CD4-positive, alpha-beta T cell treated with Interleukin-6 for 4 hours (primary cell): ENCODE data around the gene PTPRN2.
"Not testable (repeated sequence)": the region's sequence is repeated elsewhere in the genome, so short reads cannot be mapped to it uniquely, and the experiment has no call there.

ENCODE experiments used
- DNase-seq: peaks from one replicate; pipeline ENCODE4 v3.0.0-alpha.2; 2020; ENCODE audit warnings: mixed read lengths

PTPRN2 gene

DNA sequence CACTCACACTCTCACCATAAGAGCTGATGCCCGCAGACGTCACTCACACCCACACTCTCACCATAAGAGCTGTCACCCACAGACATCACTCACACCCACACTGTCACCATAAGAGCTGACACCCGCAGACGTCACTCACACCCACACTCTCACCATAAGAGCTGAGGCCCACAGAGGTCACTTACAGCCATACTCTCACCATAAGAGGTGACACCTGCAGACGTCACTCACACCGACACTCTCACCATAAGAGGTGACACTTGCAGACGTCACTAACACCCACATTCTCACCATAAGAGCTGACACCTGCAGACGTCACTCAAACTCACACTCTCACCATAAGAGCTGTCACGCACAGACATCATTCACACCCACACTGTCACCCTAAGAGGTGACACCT is 250.7 kb downstream of the PTPRN2 start:
- not testable (repeated sequence) for DNase-seq

DNA sequence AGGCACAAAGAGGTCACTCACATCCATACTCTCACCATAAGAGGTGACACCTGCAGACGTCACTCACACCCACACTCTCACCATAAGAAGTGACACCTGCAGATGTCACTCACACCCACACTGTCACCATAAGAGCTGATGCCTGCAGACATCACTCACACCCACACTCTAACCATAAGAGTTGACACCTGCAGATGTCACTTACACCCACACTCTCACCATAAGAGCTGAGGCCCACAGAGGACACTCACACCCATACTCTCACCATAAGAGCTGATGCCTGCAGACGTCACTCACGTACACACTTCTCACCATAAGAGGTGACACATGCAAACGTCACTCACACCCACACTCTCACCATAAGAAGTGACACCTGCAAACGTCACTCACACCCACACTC is 255.1 kb downstream of the PTPRN2 start:
- DNase-seq: not testable (repeated sequence)

DNA sequence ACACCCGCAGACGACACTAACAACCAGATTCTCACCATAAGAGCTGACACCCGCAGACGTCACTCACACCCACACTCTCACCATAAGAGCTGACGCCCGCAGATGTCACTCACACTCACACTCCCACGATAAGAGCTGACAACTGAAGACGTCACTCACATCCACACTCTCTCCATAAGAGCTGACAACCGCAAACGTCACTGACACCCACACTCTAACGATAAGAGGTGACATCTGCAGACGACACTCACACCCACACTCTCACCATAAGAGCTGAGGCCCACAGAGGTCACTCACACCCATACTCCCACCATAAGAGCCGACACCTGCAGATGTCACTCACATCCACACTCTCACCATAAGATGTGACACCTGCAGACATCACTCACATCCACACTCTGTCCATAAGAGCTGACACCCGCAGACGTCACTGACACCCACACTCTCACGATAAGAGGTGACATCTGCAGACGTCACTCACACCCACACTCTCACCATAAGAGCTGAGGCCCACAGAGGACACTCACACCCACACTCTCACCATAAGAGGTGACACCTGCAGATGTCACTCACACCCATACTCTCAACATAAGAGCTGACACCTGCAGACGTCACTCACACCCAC is 255.7 kb downstream of the PTPRN2 start:
- DNase-seq: not testable (repeated sequence)

DNA sequence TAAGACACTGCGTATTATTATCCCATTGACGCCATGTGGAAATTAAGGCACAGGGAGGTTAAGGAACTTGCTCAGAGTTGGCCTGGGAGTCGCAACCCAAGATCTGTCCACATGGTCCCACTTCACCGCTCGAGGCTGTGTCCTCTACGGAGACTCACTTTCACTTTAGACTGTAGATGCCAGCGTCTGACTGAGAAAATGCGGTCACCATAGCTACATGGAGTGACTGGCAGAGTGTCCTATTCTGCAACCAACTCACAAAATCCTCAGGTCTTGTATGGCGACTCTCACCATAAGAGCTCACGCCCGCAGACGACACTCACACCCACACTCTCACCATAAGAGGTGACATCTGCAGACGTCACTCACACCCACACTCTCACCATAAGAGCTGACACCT is 257.9 kb downstream of the PTPRN2 start:
- no peak for DNase-seq

DNA sequence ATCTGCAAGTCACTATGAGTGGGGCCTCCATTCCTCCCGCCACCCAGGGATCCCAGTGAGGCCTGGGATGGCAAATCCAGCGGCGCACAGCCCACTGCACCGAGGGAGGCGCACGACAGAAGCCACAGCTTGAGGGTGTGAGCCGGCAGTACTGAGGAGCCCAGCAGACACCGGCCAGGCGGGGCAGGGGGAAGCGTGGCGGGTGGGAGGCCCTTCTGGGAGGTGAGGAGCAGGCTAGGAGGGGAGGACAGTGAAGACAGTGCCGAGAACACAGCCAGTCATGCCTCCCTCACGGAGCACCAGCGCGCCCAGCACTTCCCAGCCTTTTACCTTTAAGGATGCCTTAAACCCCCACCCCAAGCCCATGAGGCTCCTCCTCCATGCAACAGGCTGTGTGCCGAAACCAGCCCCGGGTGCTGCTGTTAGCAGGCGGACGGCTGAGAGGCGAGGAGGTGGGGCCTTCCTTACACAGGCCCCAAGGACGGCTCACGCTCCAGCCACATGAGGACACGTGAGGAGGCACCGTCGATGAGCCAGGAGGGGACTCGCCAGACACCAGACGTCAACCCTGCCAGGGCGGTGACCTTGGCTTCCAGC is 258.5 kb downstream of the PTPRN2 start:
- DNase-seq: no peak

DNA sequence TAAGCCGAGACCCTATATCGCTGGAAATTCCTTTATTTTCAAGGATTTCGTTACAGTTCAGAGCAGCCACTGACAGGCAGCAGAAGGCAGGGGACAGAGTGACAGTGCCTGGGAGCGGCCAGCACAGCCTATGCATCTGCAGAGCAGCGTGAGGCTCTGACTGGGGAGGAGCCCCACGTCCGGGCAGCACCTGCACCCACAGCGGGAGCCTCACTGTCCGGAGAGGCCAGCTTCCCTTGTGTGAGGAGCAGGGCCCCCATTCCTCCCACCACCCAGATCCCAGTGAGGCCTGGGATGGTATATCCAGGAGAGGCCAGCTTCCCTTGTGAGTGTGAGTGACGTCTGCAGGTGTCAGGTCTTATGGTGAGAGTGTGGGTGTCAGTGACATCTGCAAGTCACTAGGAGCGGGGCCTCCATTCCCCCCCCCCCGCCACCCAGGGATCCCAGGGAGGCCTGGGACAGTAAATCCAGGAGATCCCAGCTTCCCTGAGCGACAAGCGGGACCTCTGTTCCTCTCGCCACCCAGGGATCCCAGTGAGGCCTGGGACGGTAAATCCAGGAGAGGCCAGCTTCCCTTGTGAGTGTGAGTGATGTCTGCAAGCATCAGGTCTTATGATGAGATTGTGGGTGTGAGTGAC is 259.1 kb downstream of the PTPRN2 start:
- DNase-seq: no peak

DNA sequence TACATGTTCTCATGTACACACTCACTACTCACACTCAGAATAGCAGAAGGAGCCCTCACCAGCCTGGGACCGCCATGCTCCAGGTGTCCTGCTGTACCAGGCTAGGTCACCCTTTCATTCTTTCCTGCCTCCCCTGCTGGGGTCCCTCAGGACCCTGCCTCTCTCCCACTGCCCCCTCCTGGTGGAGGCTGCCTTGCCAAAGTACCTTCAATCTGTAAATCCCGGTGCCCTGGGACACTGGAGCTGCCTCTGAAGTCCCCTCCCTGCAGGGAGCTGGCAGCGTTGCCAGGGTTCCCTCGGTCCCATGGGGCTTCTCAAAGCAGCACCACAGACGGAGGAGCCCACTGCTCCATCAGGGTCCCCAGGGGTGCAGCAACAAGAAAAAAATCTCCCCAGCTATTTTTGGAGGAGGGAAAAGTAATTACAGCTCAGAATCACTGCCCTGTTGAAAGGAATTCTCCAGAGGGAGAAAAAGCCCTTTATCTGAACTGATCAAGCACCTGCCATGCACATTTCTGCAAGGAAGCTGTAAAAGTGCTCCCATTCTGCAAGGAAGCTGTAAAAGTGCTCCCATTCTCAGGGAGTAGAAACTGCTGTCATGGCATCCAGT is 259.9 kb downstream of the PTPRN2 start:
- no peak for DNase-seq

DNA sequence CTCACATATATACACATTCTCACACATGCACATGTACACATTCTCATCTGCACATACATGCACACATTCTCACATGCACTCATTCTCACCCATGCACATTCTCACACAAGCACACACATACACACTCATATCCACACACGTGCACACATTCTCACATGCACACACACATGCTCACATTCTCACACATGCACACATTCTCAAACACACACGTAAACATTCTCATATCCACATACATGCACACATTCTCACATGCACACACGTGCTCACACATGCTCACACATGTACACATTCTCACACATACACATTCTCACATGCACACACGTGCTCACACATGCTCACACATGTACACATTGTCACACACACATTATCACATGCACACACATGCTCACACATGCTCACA is 260.6 kb downstream of the PTPRN2 start:
- DNase-seq: no peak

DNA sequence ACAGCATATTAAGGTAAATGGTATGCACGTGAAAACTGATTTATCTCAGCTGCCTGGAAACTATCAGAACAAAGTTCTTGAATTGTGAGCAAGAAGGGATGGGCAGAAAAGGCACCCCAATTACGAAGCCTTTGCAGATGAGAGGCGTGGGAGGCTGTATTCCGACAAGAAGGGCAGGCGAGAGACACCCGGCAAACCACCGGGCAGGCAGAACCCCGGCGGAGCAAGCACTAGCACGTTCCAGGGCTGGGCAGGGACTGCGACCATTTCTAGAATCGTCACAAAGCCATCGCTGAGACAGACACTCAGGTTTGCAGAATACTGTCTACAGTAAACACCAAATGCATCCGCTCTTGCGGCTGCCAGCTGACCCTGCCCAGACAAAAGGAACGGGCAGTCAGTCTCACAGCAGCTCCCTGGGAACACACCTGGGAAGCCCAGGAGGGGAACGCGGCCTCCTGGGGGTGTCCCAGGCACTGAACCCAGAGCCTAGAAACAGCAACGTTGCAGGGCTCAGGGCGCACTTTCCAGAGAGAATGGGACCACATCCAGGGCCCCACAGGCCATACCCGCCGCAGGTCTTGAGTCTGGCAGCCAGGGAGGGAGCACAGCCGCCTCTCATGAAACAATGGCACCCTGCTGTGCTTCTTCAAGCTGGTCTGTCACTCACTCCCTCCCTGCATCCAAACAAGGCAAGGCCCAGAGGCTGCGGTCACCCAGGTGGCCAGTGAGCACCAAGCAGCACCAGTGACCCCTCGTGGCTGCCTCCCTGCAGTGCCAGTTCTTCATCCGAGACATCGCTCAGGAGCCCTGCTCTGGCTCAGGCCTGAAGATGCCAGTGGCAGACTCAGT is 261.9 kb downstream of the PTPRN2 start:
- no peak for DNase-seq

DNA sequence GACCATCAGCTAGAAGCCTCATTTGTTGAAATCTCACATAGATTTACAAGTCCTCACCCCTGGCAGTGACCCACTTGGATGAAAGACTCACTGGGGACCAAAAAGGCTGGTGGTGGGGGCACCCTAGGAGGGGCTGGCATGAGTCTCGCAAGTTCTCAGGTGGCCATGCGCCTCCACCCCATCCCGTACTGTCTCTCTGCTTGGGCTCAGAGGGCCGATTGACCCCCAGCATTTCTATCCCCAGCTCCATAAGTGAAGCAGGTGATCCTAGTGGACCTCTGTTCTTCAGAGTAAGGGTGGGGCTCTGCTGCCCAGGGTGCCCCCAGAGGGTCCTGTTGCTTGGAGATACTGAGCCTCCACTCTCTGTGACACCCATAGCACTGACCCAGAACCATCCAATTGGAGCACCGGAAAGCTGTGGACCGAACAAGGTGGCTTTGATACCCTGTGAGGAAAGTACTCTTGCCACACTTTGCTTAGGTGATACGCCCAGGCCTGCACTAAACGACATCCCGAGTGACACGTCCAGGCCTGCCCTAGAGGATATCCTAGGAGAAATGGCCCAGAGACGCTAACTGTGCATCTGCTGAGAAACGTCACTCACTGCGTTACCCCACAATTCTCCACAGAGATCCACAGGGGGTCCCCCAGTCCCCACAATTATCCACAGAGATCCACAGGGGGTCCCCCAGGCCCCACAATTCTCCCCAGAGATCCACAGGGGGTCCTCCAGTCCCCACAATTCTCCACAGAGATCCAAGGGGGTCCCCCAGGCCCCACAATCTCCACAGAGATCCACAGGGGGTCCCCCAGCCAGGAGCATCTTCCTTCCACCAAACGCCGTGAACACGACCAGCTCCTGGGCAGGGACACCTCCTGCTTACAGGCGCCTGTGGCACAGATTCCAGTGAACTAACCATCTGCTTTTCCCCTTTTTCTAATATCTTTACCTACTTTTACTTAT is 262.9 kb downstream of the PTPRN2 start:
- DNase-seq: no peak

DNA sequence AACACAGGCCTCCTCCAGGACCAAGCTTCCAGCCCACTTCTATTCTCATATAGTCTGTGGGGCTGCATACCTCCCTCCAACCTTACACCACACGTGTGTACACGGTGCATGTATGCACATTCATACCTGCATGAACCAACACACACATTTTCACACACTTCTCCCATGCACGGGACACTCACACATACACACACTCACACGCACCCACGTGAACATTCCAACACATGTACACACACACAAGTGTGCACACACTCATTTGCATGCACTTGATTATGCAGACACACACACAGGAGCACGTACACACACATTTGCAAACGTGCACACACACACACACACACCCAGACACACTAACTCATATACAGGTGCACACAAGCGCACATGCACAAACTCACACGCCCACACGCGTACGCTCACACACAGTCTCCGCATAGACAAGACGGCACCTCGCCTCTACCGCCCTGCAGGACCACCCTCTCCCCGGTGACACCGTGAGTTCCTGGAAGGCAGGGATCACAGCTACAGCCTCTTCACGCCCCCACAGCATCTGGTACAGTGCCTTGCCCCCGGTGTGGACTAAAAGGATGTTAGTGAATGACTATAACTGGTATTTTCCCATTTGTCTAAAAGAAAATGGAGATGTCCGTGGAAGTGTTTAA is 263.8 kb downstream of the PTPRN2 start:
- no peak for DNase-seq

DNA sequence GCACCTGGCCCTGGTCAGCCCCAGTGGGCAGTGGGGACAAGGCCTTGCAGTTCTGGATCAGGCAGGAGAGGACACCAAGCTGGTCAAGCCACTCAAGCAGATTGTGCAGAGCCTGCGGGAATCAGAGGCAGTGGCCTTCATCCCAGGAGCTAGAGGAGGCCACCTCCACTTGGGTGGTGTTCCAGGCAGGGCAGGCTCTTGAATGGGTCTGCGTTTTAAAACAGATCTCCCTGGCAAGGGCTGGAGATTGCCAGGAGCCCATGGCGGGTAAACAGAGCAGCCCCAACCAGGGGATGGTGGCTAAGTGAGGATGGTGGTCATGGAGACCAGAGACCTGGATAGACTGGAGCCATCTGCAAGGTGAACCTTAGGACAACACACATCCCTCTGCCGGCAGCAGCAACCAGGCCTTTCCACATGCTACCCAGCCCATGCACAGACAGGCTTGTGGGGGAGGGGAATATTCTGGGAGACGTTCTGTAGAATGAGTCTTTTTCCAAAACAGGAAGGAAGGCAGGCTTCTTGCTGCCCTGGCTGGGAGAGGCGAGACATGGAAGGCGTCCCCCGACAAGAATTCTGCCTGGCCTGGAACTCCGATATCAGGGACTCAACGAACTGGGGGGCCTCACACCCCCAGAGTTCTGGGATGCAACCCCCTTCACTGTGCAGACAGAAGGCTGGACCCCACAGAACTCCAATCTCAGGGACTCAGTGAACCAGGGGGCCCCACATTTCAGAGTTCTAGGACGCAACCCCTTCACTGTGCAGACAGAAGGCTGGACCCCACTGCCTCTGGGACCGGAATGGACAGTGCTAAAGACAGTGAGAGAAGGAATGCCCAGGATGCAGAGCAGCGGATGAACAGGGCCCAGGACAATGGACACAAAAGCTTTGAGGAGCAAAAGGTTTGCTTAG is 264.8 kb downstream of the PTPRN2 start:
- no peak for DNase-seq

DNA sequence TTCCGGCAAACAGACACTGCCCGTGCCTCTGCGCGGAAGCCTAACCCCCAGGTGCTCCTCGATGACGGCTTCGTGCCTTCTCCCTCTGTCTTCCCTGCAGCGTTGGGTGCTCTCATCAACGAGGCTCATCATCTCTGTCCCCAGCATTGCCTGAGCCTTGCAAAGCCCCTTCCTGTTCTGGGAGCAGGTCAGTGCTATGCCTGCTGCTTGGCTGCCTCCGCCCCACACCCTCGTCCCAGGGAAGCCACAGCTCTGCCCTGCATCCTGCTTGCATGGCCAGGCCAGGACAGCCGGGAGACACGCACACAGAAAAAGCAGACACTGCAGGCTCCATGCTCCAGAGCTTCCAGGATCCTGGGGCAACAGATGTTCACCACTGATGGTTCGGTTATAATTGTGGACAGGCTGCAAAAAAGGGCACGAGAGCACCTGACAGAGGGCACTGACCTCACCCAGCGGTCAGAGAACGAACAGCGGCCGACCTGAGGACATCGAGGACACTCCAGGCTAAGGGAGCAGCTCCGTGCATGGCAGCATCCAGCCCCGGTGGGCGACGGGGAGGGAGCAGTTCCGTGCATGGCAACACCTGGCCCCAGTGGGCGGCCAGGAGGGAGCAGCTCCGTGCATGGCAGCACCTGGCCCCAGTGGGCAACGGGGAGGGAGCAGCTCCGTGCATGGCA is 265.5 kb downstream of the PTPRN2 start:
- DNase-seq: no peak

DNA sequence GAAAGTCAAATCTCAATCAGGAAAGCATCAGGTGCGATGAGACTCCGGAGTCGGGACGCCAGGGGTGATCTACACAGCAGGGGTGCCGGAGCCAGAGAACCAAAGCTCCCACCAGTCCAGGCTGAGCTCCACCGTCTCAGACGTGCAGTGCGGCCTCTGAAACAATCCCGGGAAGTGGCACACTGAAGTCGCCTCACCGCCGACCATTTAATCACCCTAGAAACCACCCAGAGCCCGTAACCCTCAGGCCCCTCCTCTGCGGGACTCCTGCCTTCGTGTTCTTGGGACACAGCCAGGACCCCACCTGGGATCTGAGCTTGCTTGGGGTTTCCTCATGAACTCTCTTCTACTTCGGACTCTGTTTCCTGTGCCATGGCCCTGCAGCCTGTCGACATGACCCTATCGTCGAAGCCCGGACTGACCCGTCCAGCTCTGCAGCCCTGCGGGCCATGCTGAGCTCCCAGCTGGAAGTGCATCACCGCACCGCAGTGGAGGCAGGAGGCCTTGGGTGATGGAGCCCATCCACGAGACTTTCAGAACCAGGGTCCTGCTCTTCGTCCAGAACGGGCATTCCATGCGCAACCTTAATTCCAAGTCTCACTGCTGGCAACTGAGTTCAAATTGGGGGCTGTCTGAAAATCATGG is 266.4 kb downstream of the PTPRN2 start:
- DNase-seq: no peak

DNA sequence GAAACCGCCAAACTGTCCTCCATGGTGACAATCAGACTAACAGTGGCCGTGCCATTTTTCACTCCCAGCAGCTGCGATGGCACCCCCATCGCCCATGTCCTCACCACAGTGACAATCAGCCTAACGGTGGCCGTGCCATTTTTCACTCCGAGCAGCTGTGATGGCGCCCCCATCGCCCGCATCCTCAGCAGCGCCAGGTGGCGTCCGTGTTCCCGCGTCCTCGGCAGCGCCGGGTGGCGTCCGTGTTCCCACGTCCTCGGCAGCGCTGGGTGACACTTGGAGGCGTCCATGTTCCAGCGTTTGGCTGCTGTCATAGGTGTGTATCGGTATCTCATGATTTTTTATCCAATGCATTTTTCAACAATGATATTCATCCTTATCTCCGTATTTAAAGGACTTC is 267.3 kb downstream of the PTPRN2 start:
- DNase-seq: no peak

DNA sequence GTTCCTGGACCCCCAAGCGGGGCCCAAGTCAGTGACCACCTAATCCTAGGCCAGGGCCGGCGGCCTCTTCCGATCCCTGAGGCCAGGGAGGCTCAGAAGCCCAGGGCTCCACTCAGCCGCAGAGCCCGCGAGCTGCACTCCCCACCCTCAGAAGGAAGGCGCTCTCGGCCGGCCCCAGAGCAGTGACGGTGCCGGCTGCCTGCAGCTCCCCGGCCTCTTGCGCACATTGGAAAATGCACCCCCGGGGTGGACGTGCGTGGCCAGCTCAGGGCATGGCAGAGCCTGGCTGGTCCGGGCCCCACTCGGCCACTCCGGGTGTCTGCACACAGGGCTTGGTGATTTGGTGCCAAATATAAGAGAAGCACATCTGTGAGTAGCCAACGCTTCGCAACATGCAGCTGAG is 269.1 kb downstream of the PTPRN2 start:
- no peak for DNase-seq

DNA sequence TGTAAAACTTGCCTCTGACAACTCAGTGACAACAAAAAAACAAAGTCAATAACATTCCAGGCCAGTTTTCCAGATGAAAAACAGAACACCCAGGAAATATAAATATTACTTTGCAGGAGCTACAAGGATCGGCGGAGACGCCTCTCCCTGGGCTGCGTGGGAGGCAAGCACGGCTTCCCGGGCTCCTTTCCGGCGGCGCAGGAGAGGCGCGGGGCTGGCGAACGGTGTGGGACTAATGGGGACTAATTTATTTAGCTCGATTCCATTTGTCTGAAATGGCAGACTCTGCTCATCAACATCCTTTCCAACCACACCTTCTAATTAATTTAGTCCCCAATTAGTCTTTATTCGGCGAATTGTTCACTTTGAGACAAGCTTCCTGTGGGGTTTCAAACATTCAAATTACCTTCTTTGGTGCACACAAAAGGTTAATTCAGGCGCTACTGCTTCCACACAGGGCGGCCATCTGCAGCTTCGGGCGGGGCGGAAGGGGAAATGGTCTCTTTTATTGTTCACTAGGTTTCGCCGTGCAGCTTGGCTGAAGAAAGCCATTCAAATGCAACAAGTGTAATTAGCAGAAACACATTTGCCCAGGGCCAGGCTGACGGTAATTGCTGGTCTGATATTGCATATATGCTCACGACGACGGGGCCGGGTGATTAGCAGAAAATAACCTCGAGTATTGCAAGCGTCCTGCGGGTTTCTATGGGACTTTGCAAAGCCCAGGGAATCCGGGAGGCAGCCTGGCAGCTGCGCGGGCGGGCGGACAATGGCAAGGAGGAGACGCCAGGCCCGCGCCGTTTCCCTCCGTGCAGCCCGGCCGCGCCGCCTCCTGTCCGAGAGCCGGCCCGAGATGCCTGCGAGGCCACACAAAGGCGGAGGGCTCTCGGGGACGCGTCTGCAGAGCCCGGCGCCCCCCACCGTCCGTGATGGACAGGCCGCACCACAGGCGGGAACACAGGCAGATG is 270.1 kb downstream of the PTPRN2 start:
- no peak for DNase-seq

DNA sequence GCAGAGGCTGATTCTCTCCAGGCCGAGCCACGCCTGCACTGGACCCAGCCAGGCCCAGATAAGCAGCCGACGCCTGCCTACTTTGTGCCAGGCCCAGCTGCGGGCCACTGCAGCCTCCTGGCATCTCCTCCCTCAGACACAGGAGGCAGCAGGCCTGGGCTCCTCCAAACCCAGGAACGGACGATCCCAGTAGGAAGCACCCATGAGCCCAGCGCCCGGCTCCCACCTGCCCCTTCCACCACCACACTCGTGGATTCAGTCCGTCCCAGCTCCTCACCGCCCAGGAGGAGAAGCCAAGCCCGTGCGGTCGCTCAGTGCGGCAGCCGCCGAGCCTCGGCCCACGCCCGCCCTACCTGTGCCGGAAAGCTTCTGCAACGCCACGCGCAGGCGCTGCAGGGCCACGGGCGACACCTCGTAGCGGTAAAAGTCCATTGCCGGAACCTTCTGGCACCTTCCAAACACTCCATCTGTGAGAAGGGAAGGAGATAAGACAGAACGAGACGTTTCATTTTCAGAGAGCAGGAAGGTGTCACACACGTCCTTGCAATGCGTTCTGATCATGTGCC is 271.1 kb downstream of the PTPRN2 start:
- DNase-seq: no peak
